Stimulated activated naive B cell treated with anti-CD40 and anti-IgM and Interleukin-4, amounts not matched to agents 10 μg/mL and 1 μg/mL and 100 μg/mL, for 72 hours (primary cell): ENCODE results near the gene VPS41.

Experiments
- ATAC-seq, 2 donors: fragments of 150-1000 bp; cut with Tn5 transposase; replicated peaks; 2 replicates each; pipeline ENCODE4 v1.10.0; 2021; ENCODE audit warnings: moderate library complexity in 1 of 2
- DNase-seq: peaks from one replicate; pipeline ENCODE4 v3.0.0; 2021
- H3K27ac Mint-ChIP-seq: one replicate; pipeline ENCODE4 v1.8.0; 2022; ENCODE audit warnings: mild to moderate bottlenecking, mixed read lengths
- H3K27me3 Mint-ChIP-seq, 2 donors: one replicate each; pipeline ENCODE4 v1.8.0; 2022; ENCODE audit warnings: mixed read lengths in 2 of 2
- H3K36me3 Mint-ChIP-seq, 2 donors: one replicate each; pipeline ENCODE4 v1.8.0; 2022; ENCODE audit warnings: mixed read lengths in 2 of 2, mild to moderate bottlenecking in 1 of 2
- H3K4me1 Mint-ChIP-seq, 2 donors: one replicate each; pipeline ENCODE4 v1.8.0; 2022; ENCODE audit warnings: mixed read lengths in 2 of 2, mild to moderate bottlenecking in 1 of 2
- H3K4me3 Mint-ChIP-seq, 2 donors: one replicate each; pipeline ENCODE4 v1.8.0; 2022; ENCODE audit warnings: mild to moderate bottlenecking in 2 of 2, mixed read lengths in 2 of 2, moderate library complexity in 1 of 2
- H3K9me3 Mint-ChIP-seq, 2 donors: one replicate each; pipeline ENCODE4 v1.8.0; 2022; ENCODE audit warnings: mixed read lengths in 2 of 2, mild to moderate bottlenecking in 1 of 2

The VPS41 gene

DNA sequence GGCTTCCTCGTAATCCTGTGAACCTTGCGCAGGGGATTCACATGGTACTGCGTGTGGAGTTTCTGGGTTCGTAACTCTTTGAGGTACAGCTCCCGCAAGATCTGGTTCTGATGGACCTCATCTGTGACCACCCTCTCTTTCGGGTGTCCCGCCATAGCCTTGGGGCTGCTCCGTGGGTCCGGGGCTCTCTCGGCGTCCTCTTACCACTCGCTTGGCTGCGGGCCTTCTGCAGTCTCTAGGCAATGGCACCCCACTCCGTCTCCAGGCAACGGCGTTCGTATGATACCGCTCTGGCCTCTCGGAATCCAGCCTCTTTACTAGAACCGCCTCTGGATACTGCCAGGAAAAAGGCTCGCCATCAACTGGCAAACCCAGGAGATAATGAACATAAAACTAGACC lies 223.1 kb downstream of the VPS41 start:
- DNase-seq (no peak), ATAC-seq (no peak)
- Mint-ChIP-seq H3K27me3 (peaks cover 0 to 7% of the 10 kb centered on the region in 2 donors), H3K36me3 (peaks cover 10 to 14% of the 10 kb centered on the region in 2 donors), H3K4me3 (no peak overlapping the region), H3K27ac (no peak overlapping the region), H3K9me3 (peaks cover 7 to 9% of the 10 kb centered on the region in 2 donors), H3K4me1 (no peaks in the 10 kb centered on the region)

- Mint-ChIP-seq H3K4me1 (no peaks in the 10 kb centered on the region), H3K36me3 (peaks cover 6 to 10% of the 10 kb centered on the region in 2 donors), H3K4me3 (no peak overlapping the region), H3K27ac (no peak overlapping the region), H3K27me3 (peaks cover 0 to 11% of the 10 kb centered on the region in 2 donors), H3K9me3 (peaks cover 0 to 3% of the 10 kb centered on the region in 2 donors)
- DNase-seq (no peak), ATAC-seq (no peak)
Observed at GRCh38 chr7:38682606-38683005, 226.4 kb downstream of the VPS41 start.

- Mint-ChIP-seq H3K9me3 (peaks cover 0 to 3% of the 10 kb centered on the region in 2 donors), H3K4me1 (no peaks in the 10 kb centered on the region), H3K4me3 (no peak overlapping the region), H3K36me3 (peaks cover 6 to 10% of the 10 kb centered on the region in 2 donors), H3K27me3 (peaks cover 0 to 11% of the 10 kb centered on the region in 2 donors), H3K27ac (no peak overlapping the region)
- DNase-seq (no peak), ATAC-seq (no peak)
Observed at GRCh38 chr7:38681882-38682281, 227.1 kb downstream of the VPS41 start.

- Mint-ChIP-seq H3K4me1 (no peaks in the 10 kb centered on the region), H3K4me3 (no peak overlapping the region), H3K27ac (no peak overlapping the region)
Observed at GRCh38 chr7:38679419-38679818, 229.6 kb downstream of the VPS41 start.

DNA sequence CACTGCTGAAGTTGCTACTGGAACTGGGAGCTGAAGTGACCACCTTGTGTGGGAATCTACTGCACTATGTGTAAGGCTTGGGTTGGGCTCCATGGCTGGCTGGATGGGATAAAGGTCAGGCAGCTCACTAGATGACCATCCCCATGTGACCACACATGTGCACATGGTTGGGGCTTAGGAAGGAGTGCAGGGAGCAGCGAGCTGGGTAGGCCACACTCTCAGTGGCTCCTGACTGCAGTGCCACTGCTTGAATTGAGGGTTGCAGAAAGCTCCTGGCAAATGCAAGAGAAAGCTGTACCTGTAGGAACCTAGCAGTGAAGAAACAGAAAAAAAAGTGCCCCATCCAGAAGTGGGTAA lies 230.3 kb downstream of the VPS41 start:
- Mint-ChIP-seq H3K36me3 (peaks cover 0 to 3% of the 10 kb centered on the region in 2 donors), H3K27me3 (peaks cover 0 to 4% of the 10 kb centered on the region in 2 donors), H3K4me3 (no peak overlapping the region), H3K27ac (no peak overlapping the region), H3K4me1 (no peaks in the 10 kb centered on the region), H3K9me3 (peaks cover 0 to 3% of the 10 kb centered on the region in 2 donors)
- DNase-seq (no peak), ATAC-seq (no peak)

More at GRCh38 chr7:38679419-38679818, 229.6 kb downstream of the VPS41 start:
- no peak for ATAC-seq
- Mint-ChIP-seq H3K9me3 (peaks cover 0 to 3% of the 10 kb centered on the region in 2 donors), H3K27me3 (peaks cover 0 to 4% of the 10 kb centered on the region in 2 donors), H3K36me3 (peaks cover 0 to 3% of the 10 kb centered on the region in 2 donors)
- DNase-seq = no peak

DNA sequence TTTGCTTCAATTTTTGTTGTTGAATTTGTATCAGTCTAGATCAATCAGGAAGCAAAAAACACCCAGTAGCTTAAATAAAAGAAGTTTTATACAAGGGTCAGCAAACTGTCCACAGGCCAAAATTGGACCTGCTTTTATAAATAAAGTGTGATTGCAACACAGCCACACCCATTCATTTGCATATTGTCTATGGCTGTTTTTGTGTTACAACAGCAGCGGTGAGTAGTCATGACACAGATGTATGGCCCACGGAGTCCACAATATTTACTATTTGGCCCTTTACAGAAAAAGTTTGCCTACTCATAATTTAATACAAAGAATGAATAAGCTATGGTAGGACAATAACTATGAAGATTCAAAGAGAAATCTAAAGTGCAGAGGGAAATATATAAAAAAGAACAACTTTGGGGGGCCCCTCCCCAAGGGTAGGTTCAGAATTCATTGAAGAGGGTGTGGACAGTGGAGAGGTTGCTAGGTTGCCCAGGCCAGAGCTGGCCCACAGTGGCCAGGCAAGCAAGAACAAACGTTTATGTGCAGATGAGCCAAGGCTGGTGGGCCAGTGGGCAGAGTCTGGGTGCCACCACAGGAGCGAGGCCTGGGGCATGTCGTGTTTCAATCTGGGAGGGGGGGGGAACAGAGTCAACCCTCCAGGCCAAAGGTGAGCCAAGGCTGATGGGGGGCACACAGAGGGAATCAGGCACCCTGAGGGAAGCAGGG lies 230.9 kb downstream of the VPS41 start:
- no peak overlapping the region for H3K27ac Mint-ChIP-seq
- H3K4me3 Mint-ChIP-seq = no peak overlapping the region
- no peaks in the 10 kb centered on the region for H3K4me1 Mint-ChIP-seq
- DNase-seq (no peak), ATAC-seq (no peak)
- H3K36me3 Mint-ChIP-seq = peaks cover 0 to 3% of the 10 kb centered on the region in 2 donors
- peaks cover 0 to 4% of the 10 kb centered on the region in 2 donors for H3K27me3 Mint-ChIP-seq
- H3K9me3 Mint-ChIP-seq = peaks cover 0 to 3% of the 10 kb centered on the region in 2 donors

GRCh38 chr7:38675494-38676106 lies 233.4 kb downstream of the VPS41 start:
- H3K9me3 Mint-ChIP-seq = peaks cover 0 to 3% of the 10 kb centered on the region in 2 donors
- H3K4me3 Mint-ChIP-seq = no peak overlapping the region
- peaks cover 0 to 4% of the 10 kb centered on the region in 2 donors for H3K27me3 Mint-ChIP-seq
- H3K36me3 Mint-ChIP-seq = peaks cover 0 to 3% of the 10 kb centered on the region in 2 donors
- no peak for DNase-seq
- ATAC-seq = no peak
- H3K4me1 Mint-ChIP-seq = peaks cover 14 to 19% of the 10 kb centered on the region in 2 donors
- H3K27ac Mint-ChIP-seq = no peak overlapping the region

GRCh38 chr7:38674513-38674912 lies 234.5 kb downstream of the VPS41 start:
- H3K9me3 Mint-ChIP-seq = peaks cover 0 to 3% of the 10 kb centered on the region in 2 donors
- no peak for ATAC-seq
- no peak overlapping the region for H3K27ac Mint-ChIP-seq
- peaks cover 0 to 3% of the 10 kb centered on the region in 2 donors for H3K36me3 Mint-ChIP-seq
- DNase-seq = no peak
- H3K4me3 Mint-ChIP-seq = no peak overlapping the region
- peaks cover 14 to 19% of the 10 kb centered on the region in 2 donors for H3K4me1 Mint-ChIP-seq
- no peaks in the 10 kb centered on the region for H3K27me3 Mint-ChIP-seq

DNA sequence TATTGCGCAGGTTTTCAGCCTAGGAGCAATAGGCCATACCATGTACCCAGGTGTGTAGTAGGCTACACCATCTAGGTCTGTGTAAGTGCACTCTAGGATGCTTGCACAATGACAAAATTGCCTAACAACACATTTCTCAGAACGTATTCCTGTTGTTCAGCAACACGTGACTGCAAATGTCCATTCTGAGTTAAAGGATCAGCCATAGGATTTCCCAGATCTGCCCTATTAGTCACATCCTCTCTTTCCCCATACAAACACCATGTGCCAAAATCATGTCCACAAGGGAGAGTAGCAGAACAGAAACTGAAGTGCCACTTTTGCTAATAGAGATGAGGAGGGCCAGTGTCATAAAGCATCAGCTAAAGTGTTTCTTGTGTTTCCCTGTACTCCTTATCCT lies 235.2 kb downstream of the VPS41 start:
- no peak for DNase-seq
- H3K9me3 Mint-ChIP-seq = peaks cover 0 to 3% of the 10 kb centered on the region in 2 donors
- ATAC-seq = no peak
- no peak overlapping the region for H3K27ac Mint-ChIP-seq
- H3K27me3 Mint-ChIP-seq = peaks cover 1 to 4% of the 10 kb centered on the region in 2 donors
- H3K36me3 Mint-ChIP-seq = peaks cover 0 to 3% of the 10 kb centered on the region in 2 donors
- H3K4me1 Mint-ChIP-seq = peaks cover 14 to 19% of the 10 kb centered on the region in 2 donors
- H3K4me3 Mint-ChIP-seq = no peak overlapping the region
